Activated T-cell treated with anti-CD3 and anti-CD28 coated beads for 48 hours (primary cell): ENCODE data around the gene SIN3B.
"Not testable (repeated sequence)": the region's sequence is repeated elsewhere in the genome, so short reads cannot be mapped to it uniquely, and the experiment has no call there.

Experiments
- DNase-seq: peaks from one replicate; pipeline ENCODE4 v3.0.0-alpha.2; 2020; ENCODE audit warnings: low read depth

The SIN3B gene

GRCh38 chr19:16829010-16829821, at the start of gene SIN3B:
SIN3B (plus strand) TSS chr19:16829398; CDS start chr19:16829421, 23 bp downstream.
- DNase-seq = peak; percentile 87

DNA sequence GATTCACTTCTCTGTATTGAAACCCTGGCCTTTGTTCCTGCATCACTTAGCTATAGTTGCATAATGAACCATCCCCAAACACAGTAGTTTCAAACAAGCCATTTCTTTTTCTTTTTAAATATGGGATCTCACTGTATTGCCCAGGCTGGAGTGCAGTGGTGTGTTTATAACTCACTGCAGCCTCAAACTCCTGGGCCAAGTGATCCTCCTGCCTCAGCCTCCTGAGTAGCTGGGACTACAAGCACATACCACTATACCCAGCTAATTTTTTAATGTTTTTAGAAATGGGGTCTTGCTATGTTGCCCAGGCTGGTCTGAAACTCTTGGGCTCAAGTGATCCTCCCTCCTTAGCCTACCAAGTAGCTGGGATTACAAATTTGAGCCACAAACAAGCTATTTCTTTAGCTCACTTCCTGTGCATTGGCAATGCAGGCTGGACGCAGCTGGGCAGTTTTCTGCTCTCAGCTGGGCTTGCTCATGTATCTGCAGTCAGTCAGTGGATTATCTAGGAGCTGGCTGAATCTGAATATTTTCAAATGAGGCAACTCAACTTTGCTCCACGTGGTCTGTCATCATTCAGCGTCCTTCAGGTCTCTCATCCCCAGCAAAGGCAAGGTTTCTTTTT, 49.5 kb upstream of the SIN3B start:
- no peak for DNase-seq

- no peak for DNase-seq
These were observed 46.5 kb upstream of the SIN3B start for GRCh38 chr19:16782719-16783118.

DNA sequence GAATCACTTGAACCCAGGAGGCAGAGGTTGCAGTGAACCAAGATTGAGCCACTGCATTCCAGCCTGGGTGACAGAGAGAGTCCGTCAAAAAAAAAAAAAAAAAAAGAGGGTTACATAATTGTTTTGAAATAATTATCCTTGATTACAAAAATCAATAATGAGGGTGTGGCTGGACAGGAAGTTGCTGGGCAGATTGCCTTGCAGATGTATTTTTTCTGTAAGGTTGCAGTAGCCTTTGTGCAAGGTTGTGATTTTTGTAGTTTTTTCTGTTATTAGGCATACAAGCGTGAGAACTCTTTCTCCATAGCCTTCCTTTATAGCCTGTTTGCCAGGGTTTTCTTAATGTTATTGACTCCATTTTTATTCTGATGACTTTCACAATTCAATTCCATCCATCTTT, 40.7 kb upstream of the SIN3B start:
- DNase-seq = no peak

GRCh38 chr19:16789238-16789637, 40.0 kb upstream of the SIN3B start:
- DNase-seq = no peak

- no peak for DNase-seq
These were observed 39.1 kb upstream of the SIN3B start for GRCh38 chr19:16790051-16790450.

DNA sequence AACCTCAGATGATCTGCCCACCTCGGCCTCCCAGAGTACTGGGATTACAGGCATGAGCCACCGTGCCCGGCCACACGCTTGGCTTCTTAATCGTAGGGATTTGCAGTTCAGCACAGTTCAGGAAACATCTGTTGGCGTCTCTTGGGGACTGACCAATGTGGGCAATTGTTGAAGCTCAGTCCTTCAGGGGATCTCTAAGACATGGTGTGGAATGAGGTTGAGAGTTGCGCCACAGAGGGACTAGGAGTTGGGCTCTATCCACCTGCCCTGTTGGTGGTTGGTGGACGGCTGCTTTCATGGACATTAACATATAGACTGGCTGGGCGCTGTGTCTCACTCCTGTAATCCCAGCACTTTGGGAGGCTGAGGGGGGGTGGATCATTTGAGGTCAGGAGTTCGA, 37.3 kb upstream of the SIN3B start:
- DNase-seq = no peak

DNA sequence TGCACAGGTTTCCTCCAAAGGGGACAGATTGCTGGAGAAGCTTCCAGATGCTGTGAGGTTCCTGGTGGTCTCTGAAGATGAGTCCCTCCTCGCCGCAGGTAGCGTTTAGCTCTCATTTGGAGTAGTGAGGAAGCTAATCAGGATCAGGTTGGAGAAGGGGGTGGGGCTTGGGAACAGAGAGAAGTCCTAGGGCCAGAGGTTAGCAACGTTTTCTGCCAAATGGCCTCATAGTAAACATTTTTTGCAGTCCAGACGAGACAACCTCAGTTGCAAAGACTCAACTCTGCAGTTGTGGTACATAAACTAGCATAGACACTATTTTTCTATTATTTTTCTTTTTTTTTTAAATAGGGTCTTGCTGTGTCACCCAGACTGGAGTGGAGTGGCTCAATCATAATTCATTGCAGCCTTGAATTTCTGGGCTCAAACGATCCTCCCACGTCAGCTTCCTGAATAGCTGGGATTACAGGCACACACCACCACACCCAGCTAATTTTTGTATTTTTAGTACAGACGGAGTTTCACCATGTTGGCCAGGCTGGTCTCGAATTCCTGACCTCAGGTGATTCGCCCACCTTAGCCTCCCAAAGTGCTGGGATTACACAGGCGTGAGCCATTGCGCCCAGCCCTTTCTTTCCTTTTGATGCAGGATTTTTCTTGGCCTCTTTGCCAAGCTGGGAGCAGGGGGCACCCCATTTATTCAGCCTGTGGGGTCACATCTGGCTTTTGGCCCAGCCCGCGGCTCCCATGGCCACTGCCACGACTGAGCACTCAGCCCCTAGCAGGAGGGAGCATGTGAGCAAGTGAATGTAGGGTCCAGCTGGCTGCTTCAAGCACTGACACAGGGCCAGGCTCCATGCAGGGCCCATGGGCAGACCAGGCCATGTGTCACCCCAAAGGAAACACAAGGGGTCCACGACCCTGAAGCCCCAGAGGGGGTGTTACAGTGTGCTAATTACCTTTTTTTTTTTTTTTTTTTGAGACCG, 34.4 kb upstream of the SIN3B start:
- no peak for DNase-seq

DNA sequence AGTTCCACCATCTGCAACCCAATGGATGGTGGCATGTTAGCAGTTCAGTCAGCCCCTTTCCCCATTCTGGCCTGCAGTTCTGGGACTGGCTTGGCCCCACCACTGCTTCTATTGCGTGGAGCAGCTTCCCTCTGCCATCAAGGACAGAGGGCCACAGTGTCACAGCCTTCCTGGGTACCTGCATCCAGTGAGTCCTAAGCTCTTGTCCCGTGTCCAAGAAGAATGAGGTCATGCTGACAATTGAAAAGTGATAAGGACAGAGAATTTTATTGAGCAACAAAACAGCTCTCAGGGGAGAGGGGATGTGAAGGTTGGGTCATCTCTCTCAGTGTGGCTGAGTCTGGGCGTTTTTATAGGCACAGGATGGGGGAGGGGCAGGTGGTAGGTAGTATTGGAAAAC, 33.5 kb upstream of the SIN3B start:
- DNase-seq = no peak

DNA sequence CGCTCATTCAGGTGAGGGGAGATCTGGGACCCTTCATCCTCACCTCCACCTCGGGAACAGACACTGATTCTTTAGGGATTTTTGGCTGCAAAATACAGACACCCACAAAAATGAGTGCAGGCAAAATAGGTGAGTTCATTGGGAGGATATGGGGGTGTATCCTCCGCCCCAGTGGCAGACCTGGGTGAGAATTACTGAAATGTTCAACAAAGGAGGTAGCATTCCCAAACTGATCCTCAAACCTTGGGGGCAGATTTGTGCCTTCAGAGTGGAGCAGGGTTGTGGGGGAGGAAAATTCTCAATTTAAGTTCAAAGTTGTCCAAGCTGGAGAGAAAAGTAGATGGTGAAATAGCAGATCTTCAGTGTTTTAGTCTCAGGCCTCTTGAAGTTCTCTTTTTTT, 31.3 kb upstream of the SIN3B start:
- DNase-seq = no peak

GRCh38 chr19:16798326-16798725, 30.9 kb upstream of the SIN3B start:
- DNase-seq = not testable (repeated sequence)

- DNase-seq = no peak
These were observed 29.5 kb upstream of the SIN3B start for GRCh38 chr19:16799740-16800139.

DNA sequence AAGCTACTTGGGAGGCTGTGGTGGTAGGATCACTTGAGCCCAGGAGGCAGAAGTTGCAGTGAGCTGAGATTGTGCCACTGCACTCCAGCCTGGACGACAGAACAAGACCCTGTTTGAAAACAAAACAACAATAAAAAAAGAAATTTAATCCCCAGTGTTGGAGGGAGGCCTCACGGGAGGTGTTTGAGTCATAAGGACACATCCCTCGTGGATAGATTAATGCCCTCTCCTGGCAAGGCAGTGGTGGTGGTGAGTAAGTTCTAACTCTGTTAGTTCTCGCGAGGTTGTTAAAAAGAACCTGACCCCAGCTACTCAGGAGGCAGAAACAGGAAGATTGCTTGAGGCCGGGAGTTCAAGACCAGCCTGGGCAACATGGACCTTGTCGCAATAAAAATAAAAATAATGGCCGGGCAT, 27.6 kb upstream of the SIN3B start:
- DNase-seq = no peak

DNA sequence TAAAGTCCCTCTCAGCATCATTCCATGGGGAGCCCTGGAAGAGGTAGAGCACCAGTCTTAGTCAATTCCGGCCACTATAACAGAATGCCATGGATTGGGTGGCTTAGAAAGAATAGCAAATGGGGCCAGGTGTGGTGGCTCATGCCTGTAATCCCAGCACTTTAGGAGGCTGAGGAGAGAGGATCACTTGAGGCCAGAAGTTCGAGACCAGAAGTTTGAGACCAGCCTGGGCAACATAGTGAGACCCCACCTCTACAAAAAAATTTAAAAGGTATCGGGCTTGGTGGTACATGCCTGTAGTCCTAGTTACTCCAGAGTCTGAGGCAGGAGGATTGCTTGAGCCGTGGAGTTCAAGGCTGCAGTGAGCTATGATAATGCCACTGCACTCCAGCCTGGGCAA, 25.0 kb upstream of the SIN3B start:
- DNase-seq = no peak

DNA sequence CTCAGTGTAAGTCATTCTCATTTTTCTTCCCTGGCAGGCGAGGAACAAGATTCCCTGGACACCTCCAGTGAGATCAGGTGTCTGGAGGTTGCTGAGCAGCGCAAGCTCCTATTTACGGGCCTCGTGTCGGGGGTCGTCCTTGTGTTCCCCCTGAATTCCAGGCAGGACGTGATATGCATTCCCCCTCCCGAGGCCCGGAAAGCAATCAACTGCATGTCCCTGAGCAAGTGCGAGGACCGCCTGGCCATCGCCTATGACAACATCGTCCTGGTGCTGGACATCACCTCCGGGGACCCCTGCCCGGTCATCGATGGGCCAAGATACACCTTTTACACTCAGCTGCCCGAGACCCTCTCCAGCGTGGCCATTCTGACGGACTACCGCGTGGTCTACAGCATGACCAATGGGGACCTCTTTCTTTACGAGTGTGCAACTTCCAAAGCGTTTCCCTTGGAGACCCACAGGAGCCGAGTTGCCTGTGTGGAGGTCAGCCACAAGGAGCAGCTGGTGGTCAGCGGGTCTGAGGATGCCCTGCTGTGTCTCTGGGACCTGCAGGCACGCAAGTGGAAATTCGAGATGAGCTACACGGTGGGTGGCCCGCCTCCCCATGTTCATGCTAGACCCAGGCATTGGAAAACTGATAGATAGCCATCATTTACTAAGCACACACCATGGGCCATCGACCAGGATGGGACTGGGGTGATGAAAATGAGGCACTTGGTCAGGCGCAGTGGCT, 21.5 kb upstream of the SIN3B start:
- DNase-seq = no peak

- DNase-seq = no peak
These were observed 14.6 kb upstream of the SIN3B start for GRCh38 chr19:16814526-16815100.

DNA sequence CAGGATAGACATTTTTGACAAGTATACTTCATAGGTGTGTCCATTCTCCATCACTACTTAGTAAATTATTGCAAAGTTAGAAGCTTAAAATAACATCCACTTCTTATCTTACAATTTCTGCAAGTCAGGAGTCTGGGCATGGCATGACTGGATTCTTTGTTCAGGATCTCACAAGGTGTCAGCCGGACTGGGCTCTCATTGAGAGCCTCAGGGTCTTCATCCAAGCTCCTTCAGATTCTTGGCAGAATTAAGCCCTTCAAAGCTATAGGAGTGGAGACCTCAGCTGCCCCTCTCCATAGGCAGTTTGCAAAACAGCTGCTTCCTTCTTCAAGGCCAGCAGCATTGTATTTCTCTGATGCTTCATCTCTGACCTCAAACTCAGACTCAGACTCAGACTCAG, 9.1 kb upstream of the SIN3B start:
- no peak for DNase-seq

GRCh38 chr19:16821081-16821480, 8.1 kb upstream of the SIN3B start:
- DNase-seq = no peak

DNA sequence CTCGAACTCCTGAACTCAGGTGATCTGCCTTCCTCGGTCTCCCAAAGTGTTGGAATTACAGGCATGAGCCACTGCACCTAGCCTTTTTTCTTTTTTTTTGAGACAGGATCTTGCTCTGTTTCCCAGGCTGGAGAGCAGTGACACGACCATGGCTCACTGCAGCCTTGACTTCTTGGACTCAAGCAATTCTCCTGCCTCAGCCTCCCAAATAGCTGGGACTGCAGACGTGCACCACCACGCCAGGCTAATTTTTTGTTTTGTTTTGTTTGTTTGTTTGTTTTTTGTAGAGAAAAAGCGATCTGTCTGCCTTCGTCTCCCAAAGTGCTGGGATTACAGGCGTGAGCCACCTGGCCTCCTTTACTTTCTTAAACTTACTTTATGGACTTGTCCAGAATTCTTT, 6.5 kb upstream of the SIN3B start:
- no peak for DNase-seq

DNA sequence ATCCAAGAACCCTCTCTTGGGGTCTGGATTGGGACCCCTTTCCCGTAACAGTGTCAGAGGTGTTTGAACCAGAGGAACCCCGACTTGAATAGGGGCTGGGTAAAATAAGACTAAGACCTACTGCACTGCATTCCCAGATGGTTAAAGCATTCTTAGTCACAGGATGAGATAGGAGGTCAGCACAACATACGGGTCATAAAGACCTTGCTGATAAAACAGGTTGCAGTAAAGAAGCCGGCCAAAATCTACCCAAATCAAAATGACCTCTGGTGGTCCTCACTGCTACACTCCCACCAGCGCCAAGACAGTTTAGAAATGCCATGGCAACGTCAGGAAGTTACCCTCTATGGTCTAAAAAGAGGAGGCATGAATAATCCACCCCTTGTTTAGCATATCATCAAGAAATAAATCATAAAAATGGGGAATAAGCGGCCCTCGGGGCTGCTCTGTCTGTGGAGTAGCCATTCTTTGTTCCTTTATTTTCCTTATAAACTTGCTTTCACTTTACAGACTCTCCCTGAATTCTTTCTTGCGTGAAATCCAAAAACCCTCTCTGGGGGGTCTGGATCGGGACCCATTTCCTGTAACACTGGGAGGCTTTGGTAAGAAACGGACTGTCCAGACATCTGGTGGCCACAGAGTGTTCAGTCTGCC, 4.4 kb upstream of the SIN3B start:
- DNase-seq = no peak
